Panc1 (cell line): ENCODE measurements around the gene SRBD1. TPM values are rescaled to one million over a fixed set of nuclear protein-coding genes. Genes with fewer than 3 reads are reported as not detected.

Experiments used
- ATAC-seq: fragments of 200-7000 bp; cut with Tn5 transposase; 2 replicates; pipeline ENCODE4 v1.9.1; 2020; ENCODE audit warnings: mild to moderate bottlenecking, moderate library complexity
- BruUV-seq: library from RNA; stranded (reverse); fragments of 400-500 nt; replicated peaks from 2 replicates; lab custom pipeline; 2021; lab: Mats Ljungman, UMichigan
- CTCF ChIA-PET: fragments of 300-600 bp; sonication (Branson Sonifier 250); formaldehyde crosslinking; loops from one replicate; lab custom pipeline; 2022; ENCODE audit warnings: antibody characterized with exemption; lab: Charles Lee
- POLR2A ChIA-PET: fragments of 300-600 bp; sonication (Branson Sonifier 250); formaldehyde crosslinking; loops from one replicate; lab custom pipeline; 2022; ENCODE audit warnings: antibody characterized with exemption; lab: Charles Lee
- DNase-seq: peaks from one replicate; pipeline ENCODE4 v3.0.0-alpha.2; 2010; ENCODE audit warnings: low read depth, low spot score
- H3K27ac ChIP-seq: 2 replicates; pipeline ENCODE4 v1.5.1; 2011; ENCODE audit warnings: mild to moderate bottlenecking, low read length, inconsistent platforms
- H3K27me3 ChIP-seq: fragments of 200-500 bp; sonication (Bioruptor generic); 2 replicates; pipeline ENCODE4 v1.6.0; 2014; ENCODE audit warnings: low read length, inconsistent platforms; ENCODE audit not compliant: control insufficient read depth, insufficient read depth
- H3K36me3 ChIP-seq: fragments of 200-500 bp; sonication (Bioruptor generic); 2 replicates; pipeline ENCODE4 v1.5.1; 2014; ENCODE audit warnings: inconsistent platforms, mild to moderate bottlenecking, low read length, moderate library complexity; ENCODE audit not compliant: control insufficient read depth, insufficient read depth
- H3K4me1 ChIP-seq: 2 replicates; pipeline ENCODE4 v1.5.1; 2011; ENCODE audit warnings: inconsistent platforms, mild to moderate bottlenecking, low read length, moderate library complexity; ENCODE audit not compliant: control insufficient read depth, insufficient read depth
- H3K4me3 ChIP-seq, 2 experiments: 2 replicates each; pipeline ENCODE4 v1.5.1; 2011 to 2012; ENCODE audit warnings: low read depth in 2 of 2, low read length in 2 of 2, mild to moderate bottlenecking in 2 of 2, inconsistent platforms in 1 of 2, moderate library complexity in 1 of 2
- H3K9me3 ChIP-seq: fragments of 200-500 bp; sonication (Bioruptor generic); 2 replicates; pipeline ENCODE4 v1.5.1; 2014; ENCODE audit warnings: low read depth, mild to moderate bottlenecking, inconsistent platforms, low read length, moderate library complexity; ENCODE audit not compliant: control insufficient read depth, insufficient read depth
- CTCF ChIP-seq: fragments of 450-650 bp; IDR thresholded peaks from 2 replicates; pipeline ENCODE4 v1.5.1; 2017; ENCODE audit warnings: mild to moderate bottlenecking
- POLR2AphosphoS5 ChIP-seq: IDR thresholded peaks from 2 replicates; pipeline ENCODE4 v1.6.1; 2012; ENCODE audit warnings: mild to moderate bottlenecking, low read depth, low read length, moderate library complexity
- SIN3A ChIP-seq: IDR thresholded peaks from 2 replicates; pipeline ENCODE4 v1.6.1; 2012; ENCODE audit warnings: low read depth, mild to moderate bottlenecking, low read length, moderate library complexity, borderline replicate concordance; ENCODE audit not compliant: insufficient read depth
- TCF7L2 ChIP-seq: IDR thresholded peaks from 2 replicates; pipeline ENCODE4 v1.6.1; 2011; ENCODE audit warnings: mild to moderate bottlenecking, low read depth, low read length, inconsistent platforms
- in situ Hi-C: cut with HindIII; loops from 2 replicates; pipeline ENCODE4 v1.10.0; 2016; ENCODE audit warnings: low sequenced_read_pairs, low pct_unique_long_range_greater_than_20kb
- intact Hi-C: fragments of 100-400 bp; cut with micrococcal nuclease; formaldehyde crosslinking; loops from one replicate; pipeline ENCODE4 v1.10.0; 2022; ENCODE audit not compliant: unreplicated experiment
- total RNA-seq: library from RNA; stranded (reverse); gene quantifications from one replicate; pipeline ENCODE4 v1.2.1, GENCODE V29; 2021; ENCODE audit not compliant: unreplicated experiment
- TF ChIP-seq, protein P1 (sequence below), 2 experiments: IDR thresholded peaks; 2 replicates each; pipeline ENCODE4 v1.6.1; 2011 to 2012; ENCODE audit warnings: low read depth in 2 of 2, control low read depth in 1 of 2, low read length in 1 of 2, mild to moderate bottlenecking in 1 of 2, moderate library complexity in 1 of 2; ENCODE audit not compliant: insufficient read depth in 1 of 2

SRBD1 gene
- total RNA-seq, 1 experiment from 2014 or later = 9.7 TPM

GRCh38 chr2:45391866-45392265 lies 219.2 kb downstream of the SRBD1 start:
- no TSS peak for BruUV-seq
- Histone ChIP-seq H3K4me3 (no peak overlapping the region), H3K4me1 (no peaks in the 10 kb centered on the region), H3K36me3 (no peaks in the 10 kb centered on the region), H3K27ac (no peak overlapping the region), H3K9me3 (no peaks in the 10 kb centered on the region), H3K27me3 (no peaks in the 10 kb centered on the region)
- intact Hi-C loops (no loop called here), in situ Hi-C loops (no loop called here)
- ChIA-PET POLR2A (no interaction called here), CTCF (no interaction called here)
- no peak for TF ChIP-seq TCF7L2
- TF ChIP-seq POLR2AphosphoS5 = no peak
- TF ChIP-seq, protein P1, sequence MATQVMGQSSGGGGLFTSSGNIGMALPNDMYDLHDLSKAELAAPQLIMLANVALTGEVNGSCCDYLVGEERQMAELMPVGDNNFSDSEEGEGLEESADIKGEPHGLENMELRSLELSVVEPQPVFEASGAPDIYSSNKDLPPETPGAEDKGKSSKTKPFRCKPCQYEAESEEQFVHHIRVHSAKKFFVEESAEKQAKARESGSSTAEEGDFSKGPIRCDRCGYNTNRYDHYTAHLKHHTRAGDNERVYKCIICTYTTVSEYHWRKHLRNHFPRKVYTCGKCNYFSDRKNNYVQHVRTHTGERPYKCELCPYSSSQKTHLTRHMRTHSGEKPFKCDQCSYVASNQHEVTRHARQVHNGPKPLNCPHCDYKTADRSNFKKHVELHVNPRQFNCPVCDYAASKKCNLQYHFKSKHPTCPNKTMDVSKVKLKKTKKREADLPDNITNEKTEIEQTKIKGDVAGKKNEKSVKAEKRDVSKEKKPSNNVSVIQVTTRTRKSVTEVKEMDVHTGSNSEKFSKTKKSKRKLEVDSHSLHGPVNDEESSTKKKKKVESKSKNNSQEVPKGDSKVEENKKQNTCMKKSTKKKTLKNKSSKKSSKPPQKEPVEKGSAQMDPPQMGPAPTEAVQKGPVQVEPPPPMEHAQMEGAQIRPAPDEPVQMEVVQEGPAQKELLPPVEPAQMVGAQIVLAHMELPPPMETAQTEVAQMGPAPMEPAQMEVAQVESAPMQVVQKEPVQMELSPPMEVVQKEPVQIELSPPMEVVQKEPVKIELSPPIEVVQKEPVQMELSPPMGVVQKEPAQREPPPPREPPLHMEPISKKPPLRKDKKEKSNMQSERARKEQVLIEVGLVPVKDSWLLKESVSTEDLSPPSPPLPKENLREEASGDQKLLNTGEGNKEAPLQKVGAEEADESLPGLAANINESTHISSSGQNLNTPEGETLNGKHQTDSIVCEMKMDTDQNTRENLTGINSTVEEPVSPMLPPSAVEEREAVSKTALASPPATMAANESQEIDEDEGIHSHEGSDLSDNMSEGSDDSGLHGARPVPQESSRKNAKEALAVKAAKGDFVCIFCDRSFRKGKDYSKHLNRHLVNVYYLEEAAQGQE (IDR thresholded peaks at IDR 0.05; ENCODE audit: insufficient read depth in 1 of 2, low read depth in 2 of 2, low read length in 1 of 2) = no peak
- TF ChIP-seq SIN3A = no peak
- no peak for TF ChIP-seq CTCF
- DNase-seq = no peak
- ATAC-seq = no peak

- in situ Hi-C loops (no loop called here), intact Hi-C loops (no loop called here)
- no peak overlapping the region for H3K27ac ChIP-seq
- H3K4me1 ChIP-seq = no peaks in the 10 kb centered on the region
- BruUV-seq = no TSS peak
- TF ChIP-seq TCF7L2 (no peak), POLR2AphosphoS5 (no peak), CTCF (no peak), SIN3A (no peak)
- TF ChIP-seq, protein P1 (IDR thresholded peaks at IDR 0.05; ENCODE audit: insufficient read depth in 1 of 2, low read depth in 2 of 2, low read length in 1 of 2) = no peak
- no peaks in the 10 kb centered on the region for H3K36me3 ChIP-seq
- no peak overlapping the region for H3K4me3 ChIP-seq
- no peaks in the 10 kb centered on the region for H3K27me3 ChIP-seq
- CTCF ChIA-PET = interaction anchor here (0.6 kb wide), 1 partner anchor 131 kb away, joined by 3 read pairs; no protein-coding TSS in a partner anchor
- H3K9me3 ChIP-seq = no peaks in the 10 kb centered on the region
- no peak for DNase-seq
- ATAC-seq = no peak
- POLR2A ChIA-PET = interaction anchor here (0.6 kb wide), 1 partner anchor 28 kb away, joined by 3 read pairs; no protein-coding TSS in a partner anchor
Measured at GRCh38 chr2:45390861-45391260, 220.2 kb downstream of the SRBD1 start.
